Middle frontal gyrus (tissue), 1 donor: Measurements from ENCODE around the gene ACP7.
"Not testable (repeated sequence)": the region's sequence is repeated elsewhere in the genome, so short reads cannot be mapped to it uniquely, and the experiment has no call there.

Experiments
- DNase-seq: peaks from one replicate; pipeline ENCODE4 v3.0.0-alpha.2; 2015; ENCODE audit warnings: low spot score; ENCODE audit errors: extremely low spot score

ACP7 gene

GRCh38 chr19:39106194-39106593 is 22.0 kb downstream of the ACP7 start:
- no peak for DNase-seq

GRCh38 chr19:39109641-39110040 is 25.5 kb downstream of the ACP7 start:
- DNase-seq, result no peak

GRCh38 chr19:39110263-39110967 is 26.2 kb downstream of the ACP7 start:
- DNase-seq, result no peak

- no peak for DNase-seq
Observed at GRCh38 chr19:39111593-39112199, 27.5 kb downstream of the ACP7 start.

DNA sequence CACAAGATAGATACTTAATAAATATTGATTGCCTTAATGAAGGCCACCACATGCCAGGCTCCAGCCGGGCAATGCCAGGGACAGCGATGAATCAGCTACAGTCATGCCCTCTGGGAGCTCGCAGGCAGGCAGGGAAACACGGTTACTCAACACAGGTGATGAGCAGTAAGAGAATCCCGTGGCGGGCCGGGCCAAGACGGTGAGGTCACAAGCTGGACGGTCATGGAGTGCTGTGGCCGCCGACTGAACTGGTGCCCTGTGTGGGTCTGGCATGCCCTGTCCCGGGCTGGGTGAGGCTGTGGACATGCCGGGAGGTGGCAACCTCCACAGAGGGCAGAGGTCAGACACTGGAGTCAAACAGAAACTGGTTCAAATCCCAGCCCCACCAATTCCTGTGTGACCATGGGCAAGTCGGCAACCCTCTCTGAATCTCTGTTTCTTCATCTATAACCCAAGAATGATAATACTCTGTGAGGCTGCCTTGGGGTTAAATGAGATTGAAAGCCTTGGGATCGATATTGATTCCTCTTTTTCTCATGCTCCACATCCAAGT is 28.2 kb downstream of the ACP7 start:
- no peak for DNase-seq

GRCh38 chr19:39113199-39113598 is 29.0 kb downstream of the ACP7 start:
- DNase-seq, result no peak

GRCh38 chr19:39115105-39115847 is 31.1 kb downstream of the ACP7 start:
- DNase-seq, result no peak

DNA sequence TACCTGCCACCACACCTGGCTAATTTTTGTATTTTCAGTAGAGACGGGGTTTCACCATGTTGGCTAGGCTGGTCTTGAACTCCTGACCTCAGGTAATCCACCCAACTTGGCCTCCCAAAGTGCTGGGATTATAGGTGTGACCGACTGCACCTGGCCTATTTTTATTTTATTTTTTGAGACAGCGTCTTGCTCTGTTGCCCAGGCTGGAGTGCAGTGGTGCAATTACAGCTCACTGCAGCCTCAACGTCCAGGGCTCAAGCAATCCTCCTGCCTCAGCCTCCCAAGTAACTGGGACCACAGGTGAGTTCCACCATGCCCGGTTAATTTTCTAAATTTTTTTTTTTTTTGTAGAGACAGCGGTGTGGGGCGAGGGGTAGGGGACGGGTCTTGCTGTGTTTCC is 32.9 kb downstream of the ACP7 start:
- DNase-seq, result not testable (repeated sequence)

- DNase-seq, result no peak
Observed at GRCh38 chr19:39119830-39120229, 35.7 kb downstream of the ACP7 start.

DNA sequence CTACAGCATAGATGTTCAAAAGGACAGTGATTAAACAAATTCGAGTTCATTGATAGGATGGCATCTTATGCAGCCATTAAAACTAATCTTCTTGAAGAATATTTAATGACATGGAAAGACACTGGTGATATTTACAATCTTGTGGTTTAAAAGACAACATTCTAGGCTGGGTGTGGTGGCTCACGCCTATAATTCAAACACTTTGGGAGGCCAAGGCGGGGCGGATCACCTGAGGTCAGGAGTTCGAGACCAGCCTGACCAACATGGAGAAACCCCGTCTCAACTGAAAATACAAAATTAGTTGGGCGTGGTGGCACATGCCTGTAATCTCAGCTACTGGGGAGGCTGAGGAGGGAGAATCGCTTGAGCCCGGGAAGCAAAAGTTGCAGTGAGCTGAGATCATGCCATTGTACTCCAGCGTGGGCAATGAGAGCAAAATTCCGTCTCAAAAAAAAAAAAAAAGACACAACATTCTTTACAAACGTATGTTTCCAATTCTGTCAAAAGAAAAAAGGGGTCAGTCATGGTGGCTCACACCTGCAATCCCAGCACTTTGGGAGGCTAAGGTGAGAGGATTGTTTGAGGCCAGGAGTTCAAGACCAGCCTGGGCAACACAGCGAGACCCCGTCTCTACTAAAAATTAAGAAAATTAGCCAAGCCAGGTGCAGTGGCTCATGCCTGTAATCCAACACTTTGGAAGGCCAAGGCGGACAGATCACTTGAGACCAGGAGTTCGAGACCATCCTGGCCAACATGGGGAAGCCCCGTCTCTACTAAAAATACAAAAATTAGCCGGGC is 39.0 kb downstream of the ACP7 start:
- no peak for DNase-seq

- DNase-seq, result no peak
Observed at GRCh38 chr19:39124136-39124764, 40.1 kb downstream of the ACP7 start.

GRCh38 chr19:39125199-39125553 is 41.0 kb downstream of the ACP7 start:
- no peak for DNase-seq

DNA sequence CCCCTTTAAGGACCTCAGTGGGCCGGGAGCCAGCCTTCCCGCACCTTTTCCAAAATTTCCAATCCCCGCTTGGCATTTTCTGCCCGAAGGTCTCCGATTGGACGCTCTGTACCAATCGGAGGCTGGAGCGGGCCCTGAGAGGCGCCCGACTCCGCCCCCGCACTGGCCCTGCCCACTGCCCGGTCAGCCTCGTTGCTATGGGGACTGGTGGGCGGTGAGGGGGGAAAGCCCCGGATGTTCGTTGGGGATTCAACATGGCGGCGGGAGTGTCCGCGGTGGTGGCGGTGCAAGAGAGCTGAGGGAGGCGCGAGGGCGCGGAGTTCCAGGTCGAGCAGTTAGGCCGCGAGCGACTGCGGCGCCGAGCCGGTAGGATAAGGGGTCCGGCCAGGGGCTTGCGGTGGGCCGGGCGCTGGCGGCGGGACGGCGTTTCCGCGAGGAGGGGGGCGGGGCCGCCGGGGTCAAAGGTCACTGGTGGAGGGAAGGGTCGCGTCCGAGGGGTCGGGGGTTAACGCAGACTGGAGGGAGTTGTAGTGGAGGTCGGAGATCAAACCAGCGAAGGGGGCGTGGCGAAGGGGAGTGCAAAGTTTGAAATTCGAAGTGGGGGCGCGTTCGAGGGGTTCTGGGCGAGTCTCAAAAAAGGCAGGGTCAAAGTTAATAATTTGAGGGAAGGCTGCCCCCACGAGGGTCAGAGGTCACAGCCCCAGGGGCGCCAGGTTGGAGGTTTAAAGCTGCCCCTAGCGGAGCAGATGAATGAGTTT is 41.6 kb downstream of the ACP7 start, which contains the start of gene PAK4:
PAK4 (plus strand) TSS at position 233 of the 758 bp plus-strand sequence. CDS start 43,768 bp downstream, outside the sequence.
- peak; percentile 94 for DNase-seq

GRCh38 chr19:39126312-39127187 is 42.4 kb downstream of the ACP7 start:
- DNase-seq, result no peak

GRCh38 chr19:39127812-39128515 is 43.8 kb downstream of the ACP7 start:
- DNase-seq, result no peak

GRCh38 chr19:39128516-39129079 is 44.4 kb downstream of the ACP7 start:
- DNase-seq, result no peak

GRCh38 chr19:39129116-39129515 is 44.9 kb downstream of the ACP7 start:
- no peak for DNase-seq
